KMS-11 (cell line): ENCODE measurements around the gene CRIP1.

ENCODE experiments used
- H2AFZ ChIP-seq: fragments of 200-600 bp; sonication (generic); 2 replicates; pipeline ENCODE4 v1.6.1; 2016; ENCODE audit warnings: antibody characterized with exemption, mixed run types, low read depth
- H3K27ac ChIP-seq: fragments of 200-600 bp; sonication (generic); 2 replicates; pipeline ENCODE4 v1.6.1; 2016; ENCODE audit warnings: mild to moderate bottlenecking, mixed run types
- H3K27me3 ChIP-seq: fragments of 200-600 bp; sonication (generic); 2 replicates; pipeline ENCODE4 v1.6.1; 2017; ENCODE audit warnings: mild to moderate bottlenecking, low read depth, mixed run types, moderate library complexity; ENCODE audit not compliant: insufficient read depth
- H3K36me3 ChIP-seq: fragments of 200-600 bp; sonication (generic); 2 replicates; pipeline ENCODE4 v1.6.1; 2017; ENCODE audit warnings: mild to moderate bottlenecking, mixed run types; ENCODE audit not compliant: insufficient read depth
- H3K4me1 ChIP-seq: fragments of 200-600 bp; sonication (generic); 2 replicates; pipeline ENCODE4 v1.6.1; 2016; ENCODE audit warnings: mild to moderate bottlenecking, low read depth, mixed run types; ENCODE audit not compliant: poor library complexity, severe bottlenecking
- H3K4me2 ChIP-seq: fragments of 200-600 bp; sonication (generic); 2 replicates; pipeline ENCODE4 v1.7.0; 2016; ENCODE audit warnings: mild to moderate bottlenecking, mixed run types
- H3K4me3 ChIP-seq: fragments of 200-600 bp; sonication (generic); IDR thresholded peaks from 2 replicates; pipeline ENCODE4 v1.6.1; 2017; ENCODE audit warnings: low read depth, low read length, mixed read lengths; ENCODE audit not compliant: insufficient read depth
- H3K79me2 ChIP-seq: fragments of 200-600 bp; sonication (generic); 2 replicates; pipeline ENCODE4 v1.6.1; 2016; ENCODE audit warnings: low read depth, mixed run types; ENCODE audit not compliant: insufficient read depth
- H3K9ac ChIP-seq: fragments of 200-600 bp; sonication (generic); 2 replicates; pipeline ENCODE4 v1.6.1; 2016; ENCODE audit warnings: mild to moderate bottlenecking, mixed run types
- H4K20me1 ChIP-seq: fragments of 200-600 bp; sonication (generic); 2 replicates; pipeline ENCODE4 v1.6.1; 2016; ENCODE audit warnings: mild to moderate bottlenecking, mixed run types; ENCODE audit not compliant: insufficient read depth
- CTCF ChIP-seq: fragments of 200-600 bp; sonication (generic); conservative IDR thresholded peaks from 2 replicates; pipeline ENCODE4 v1.6.1; 2017; ENCODE audit warnings: low read depth, mild to moderate bottlenecking, antibody characterized with exemption, low read length, moderate library complexity, mixed read lengths

CRIP1 gene

DNA sequence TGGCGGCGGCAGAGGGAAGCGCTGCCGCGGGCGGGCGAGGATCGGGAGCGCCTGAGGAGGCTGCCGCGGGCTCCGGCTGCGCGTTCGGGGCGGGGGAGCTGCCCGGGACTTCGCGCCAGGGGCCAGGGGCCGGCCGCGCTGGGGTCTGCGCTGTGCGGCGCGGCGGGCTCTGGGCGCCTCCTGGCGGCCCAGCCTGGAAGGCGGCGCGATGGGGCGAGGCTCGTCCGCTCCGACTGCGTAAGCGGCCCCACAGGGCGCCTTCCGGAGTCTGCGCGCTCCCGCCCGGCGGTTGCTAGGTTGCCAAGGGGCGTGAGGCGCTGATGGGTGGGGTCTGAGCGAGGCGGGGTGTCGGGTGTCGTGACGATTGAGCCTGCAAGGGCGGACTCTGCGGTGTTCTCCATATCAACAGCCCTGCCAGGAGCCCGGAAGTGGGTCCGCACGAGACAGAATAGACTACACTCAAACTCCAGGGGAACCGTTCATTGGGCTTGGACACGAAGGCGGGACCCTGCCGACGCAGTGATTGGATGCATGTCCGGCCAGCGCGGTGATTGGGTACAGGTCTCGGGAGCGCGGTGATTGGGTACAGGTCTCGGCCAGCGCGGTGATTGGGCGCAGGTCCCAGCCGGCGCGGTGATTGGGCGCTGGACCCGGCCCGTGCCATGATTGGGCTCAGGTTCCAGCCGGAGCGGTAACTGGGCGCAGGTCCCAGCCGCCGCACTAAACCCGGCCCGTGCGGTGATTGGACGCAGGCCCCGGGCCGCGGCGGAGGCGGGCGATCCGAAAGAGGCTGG, 4.1 kb downstream of the CRIP1 start, which contains the start of gene TEDC1:
TSS of gene TEDC1 (plus strand) at position 675 of the 794 bp plus-strand sequence. CDS start 130 bp downstream, outside the sequence.
- Histone ChIP-seq H3K9ac (peak within 1 kb of the TSS; percentile 96), H2AFZ (peak within 1 kb of the TSS; percentile 28; the same call in 1 of the 2 replicates), H3K27ac (peak within 1 kb of the TSS; percentile 98)

DNA sequence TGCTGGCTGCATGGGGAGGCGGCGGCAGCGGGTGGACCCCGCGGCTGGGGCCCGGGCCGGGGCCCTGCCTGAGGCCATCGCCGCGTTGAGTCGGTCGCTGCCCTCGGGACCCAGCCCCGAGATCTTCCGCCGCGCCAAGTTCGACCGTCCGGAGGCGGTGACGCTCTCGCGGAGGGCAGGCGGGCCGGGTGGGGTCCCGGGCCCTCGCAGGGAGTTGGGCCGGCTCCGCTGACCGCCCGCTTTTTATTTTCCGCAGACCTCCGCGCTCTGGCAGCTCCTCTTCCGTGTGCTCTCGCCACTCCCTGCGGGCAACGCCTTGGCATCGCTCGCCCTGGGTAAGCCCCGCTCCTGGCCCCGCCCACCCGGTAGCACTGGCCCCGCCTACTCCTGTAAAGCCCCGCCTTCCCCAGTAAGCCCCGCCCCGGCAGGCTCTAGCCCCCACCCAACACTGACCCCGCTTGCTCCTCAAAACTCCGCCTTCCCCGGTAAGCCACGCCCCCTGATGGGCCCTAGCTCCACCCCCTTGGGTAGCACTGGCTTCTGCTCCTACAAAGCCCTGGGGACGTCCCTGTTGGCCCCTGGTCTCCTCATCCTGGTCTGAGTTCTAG, 4.8 kb downstream of the CRIP1 start:
- Histone ChIP-seq H3K4me2 (peak overlapping the region; percentile 88), H4K20me1 (no peaks in the 10 kb centered on the region; the same call in 1 of the 2 replicates), H3K27ac (peak overlapping the region; percentile 98), H3K27me3 (no peaks in the 10 kb centered on the region), H3K79me2 (peaks cover 25% of the 10 kb centered on the region), H2AFZ (0 out of 2 replicates have a peak overlapping the region, but pooled peaks have one; percentile 15), H3K4me1 (peaks cover 7% of the 10 kb centered on the region), H3K4me3 (no peak overlapping the region), H3K9ac (peak overlapping the region; percentile 96), H3K36me3 (no peaks in the 10 kb centered on the region)
- TF ChIP-seq CTCF: no peak

More for the DNA sequence above, 4.1 kb downstream of the CRIP1 start, which contains the start of gene TEDC1:
- Histone ChIP-seq H3K36me3 (no peaks in the 10 kb centered on the region), H3K4me1 (peaks cover 7% of the 10 kb centered on the region), H3K27me3 (no peaks in the 10 kb centered on the region), H3K79me2 (peaks cover 25% of the 10 kb centered on the region), H3K4me3 (no peak within 1 kb of the TSS), H4K20me1 (no peaks in the 10 kb centered on the region; the same call in 1 of the 2 replicates), H3K4me2 (peak within 1 kb of the TSS; percentile 98)
- no peak; the same call in 1 of the 2 replicates for TF ChIP-seq CTCF

DNA sequence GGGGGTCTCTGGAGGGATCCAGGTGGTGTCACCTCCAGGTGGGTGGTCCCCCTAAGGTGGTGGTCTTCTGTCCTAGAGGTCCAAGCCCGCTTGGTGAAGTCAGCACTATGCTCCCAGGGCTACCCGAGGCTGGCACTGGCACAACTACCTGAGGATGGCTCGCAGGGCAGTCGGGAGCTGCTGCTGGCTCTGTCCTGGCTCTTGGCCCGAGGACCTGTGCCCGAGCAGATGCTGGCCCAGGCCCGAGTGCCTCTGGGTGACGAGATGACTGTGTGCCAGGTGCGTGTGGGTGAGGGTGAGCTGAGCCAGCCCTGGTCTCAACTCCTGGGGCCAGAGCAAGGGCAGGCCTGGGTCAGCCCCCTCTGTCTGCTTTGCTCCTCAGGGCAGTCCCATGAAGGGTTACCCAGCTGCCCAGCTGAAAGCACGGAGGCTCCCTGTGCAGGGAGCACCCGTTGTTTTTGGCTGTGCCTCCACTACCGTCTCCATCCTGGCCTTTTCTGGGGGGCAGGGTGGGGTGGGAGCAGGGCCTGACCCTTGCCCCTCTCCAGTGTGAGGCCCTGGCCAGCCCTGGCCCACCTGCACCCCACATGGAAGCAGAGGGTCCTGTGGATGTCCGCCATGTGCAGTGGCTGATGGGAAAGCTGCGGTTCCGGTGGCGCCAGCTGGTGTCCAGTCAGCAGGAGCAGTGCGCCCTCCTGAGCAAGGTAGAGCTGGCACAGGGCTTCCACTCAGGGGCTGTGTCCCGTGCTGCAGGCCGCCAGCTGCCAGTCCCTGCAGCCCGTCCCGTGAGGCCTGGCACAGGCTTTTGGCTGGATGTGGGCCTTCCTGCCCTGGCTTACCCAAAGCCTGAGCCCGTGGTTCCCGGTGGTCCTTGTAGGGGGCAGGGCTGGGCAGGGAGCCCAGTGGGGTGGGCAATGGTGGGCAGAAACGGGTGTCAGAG, 5.6 kb downstream of the CRIP1 start:
- H3K27ac ChIP-seq: peak overlapping the region; percentile 98; the same call in 1 of the 2 replicates
- H3K4me2 ChIP-seq: peak overlapping the region; percentile 88
- H3K4me3 ChIP-seq: no peak overlapping the region
- no peaks in the 10 kb centered on the region for H3K27me3 ChIP-seq
- no peak overlapping the region for H2AFZ ChIP-seq
- peak overlapping the region; percentile 96; the same call in 1 of the 2 replicates for H3K9ac ChIP-seq
- H4K20me1 ChIP-seq: no peaks in the 10 kb centered on the region; the same call in 1 of the 2 replicates
- peaks cover 22% of the 10 kb centered on the region for H3K79me2 ChIP-seq
- H3K36me3 ChIP-seq: no peaks in the 10 kb centered on the region
- TF ChIP-seq CTCF: no peak
- H3K4me1 ChIP-seq: peaks cover 7% of the 10 kb centered on the region
